SK-N-SH treated with all-trans-retinoic acid at 6 μM for 48 hours (cell line): Measurements from ENCODE around the gene SERPINB6.

Experiments
- ATAC-seq: fragments of 200-7000 bp; cut with Tn5 transposase; 3 replicates; pipeline ENCODE4 v1.9.1; 2020; ENCODE audit warnings: mild to moderate bottlenecking, moderate library complexity
- ARNTL ChIP-seq: fragments of 450-650 bp; formaldehyde crosslinking; IDR thresholded peaks from 2 replicates; pipeline ENCODE4 v1.5.0; 2020; ENCODE audit warnings: low read depth, mild to moderate bottlenecking, moderate library complexity, borderline replicate concordance
- CSDC2 ChIP-seq: fragments of 250-450 bp; sonication (Bioruptor Pico); IDR thresholded peaks from 2 replicates; pipeline ENCODE4 v1.5.0; 2020; ENCODE audit warnings: mild to moderate bottlenecking, moderate library complexity
- ESRRG ChIP-seq: fragments of 250-450 bp; sonication (Bioruptor Pico); IDR thresholded peaks from 2 replicates; pipeline ENCODE4 v1.6.1; 2021; ENCODE audit warnings: mild to moderate bottlenecking
- GLIS3 ChIP-seq: fragments of 250-450 bp; sonication (Bioruptor Pico); IDR thresholded peaks from 2 replicates; pipeline ENCODE4 v1.5.0; 2020; ENCODE audit warnings: mild to moderate bottlenecking, moderate library complexity
- ISL1 ChIP-seq: fragments of 250-450 bp; sonication (Bioruptor Pico); IDR thresholded peaks from 2 replicates; pipeline ENCODE4 v2.1.2; 2022; ENCODE audit warnings: mild to moderate bottlenecking, moderate library complexity
- OSR1 ChIP-seq: fragments of 250-450 bp; sonication (Bioruptor Pico); IDR thresholded peaks from 2 replicates; pipeline ENCODE4 v1.8.0; 2022; ENCODE audit warnings: moderate library complexity, mild to moderate bottlenecking, inconsistent platforms
- POU6F1 ChIP-seq: fragments of 250-450 bp; sonication (Bioruptor Pico); IDR thresholded peaks from 2 replicates; pipeline ENCODE4 v1.8.0; 2021; ENCODE audit warnings: low read depth, mild to moderate bottlenecking, moderate library complexity, borderline replicate concordance
- PPARA ChIP-seq: fragments of 250-450 bp; sonication (Bioruptor Pico); IDR thresholded peaks from 2 replicates; pipeline ENCODE4 v1.5.0; 2020; ENCODE audit warnings: mild to moderate bottlenecking, borderline replicate concordance
- RARB ChIP-seq: fragments of 250-450 bp; sonication (Bioruptor Pico); IDR thresholded peaks from 2 replicates; pipeline ENCODE4 v1.8.0; 2021; ENCODE audit warnings: mild to moderate bottlenecking, moderate library complexity
- SNAI2 ChIP-seq: fragments of 250-450 bp; sonication (Bioruptor Pico); IDR thresholded peaks from 2 replicates; pipeline ENCODE4 v1.5.0; 2020; ENCODE audit warnings: mild to moderate bottlenecking, moderate library complexity
- TCF4 ChIP-seq: fragments of 250-450 bp; sonication (Bioruptor Pico); IDR thresholded peaks from 2 replicates; pipeline ENCODE4 v1.8.0; 2021; ENCODE audit warnings: mild to moderate bottlenecking, moderate library complexity, borderline replicate concordance
- TSHZ2 ChIP-seq: fragments of 250-450 bp; sonication (Bioruptor Pico); IDR thresholded peaks from 2 replicates; pipeline ENCODE4 v1.5.0; 2020; ENCODE audit warnings: mild to moderate bottlenecking, moderate library complexity
- ZFP3 ChIP-seq: fragments of 250-450 bp; sonication (Bioruptor Pico); IDR thresholded peaks from 2 replicates; pipeline ENCODE4 v1.5.0; 2020; ENCODE audit warnings: mild to moderate bottlenecking, moderate library complexity
- ZFP30 ChIP-seq: fragments of 450-650 bp; formaldehyde crosslinking; IDR thresholded peaks from 2 replicates; pipeline ENCODE4 v1.5.0; 2022; ENCODE audit warnings: mild to moderate bottlenecking, moderate library complexity
- ZNF70 ChIP-seq: fragments of 450-650 bp; formaldehyde crosslinking; IDR thresholded peaks from 2 replicates; pipeline ENCODE4 v1.5.0; 2020; ENCODE audit warnings: mild to moderate bottlenecking, moderate library complexity
- TF ChIP-seq, protein P1 (sequence below): fragments of 250-450 bp; sonication (Bioruptor Pico); IDR thresholded peaks from 2 replicates; pipeline ENCODE4 v1.5.1; 2021; ENCODE audit warnings: mild to moderate bottlenecking, moderate library complexity
- TF ChIP-seq, protein P2 (sequence below): fragments of 250-450 bp; sonication (Bioruptor Pico); IDR thresholded peaks from 2 replicates; pipeline ENCODE4 v1.5.1; 2020; ENCODE audit warnings: low read depth, mild to moderate bottlenecking, moderate library complexity

The SERPINB6 gene

DNA sequence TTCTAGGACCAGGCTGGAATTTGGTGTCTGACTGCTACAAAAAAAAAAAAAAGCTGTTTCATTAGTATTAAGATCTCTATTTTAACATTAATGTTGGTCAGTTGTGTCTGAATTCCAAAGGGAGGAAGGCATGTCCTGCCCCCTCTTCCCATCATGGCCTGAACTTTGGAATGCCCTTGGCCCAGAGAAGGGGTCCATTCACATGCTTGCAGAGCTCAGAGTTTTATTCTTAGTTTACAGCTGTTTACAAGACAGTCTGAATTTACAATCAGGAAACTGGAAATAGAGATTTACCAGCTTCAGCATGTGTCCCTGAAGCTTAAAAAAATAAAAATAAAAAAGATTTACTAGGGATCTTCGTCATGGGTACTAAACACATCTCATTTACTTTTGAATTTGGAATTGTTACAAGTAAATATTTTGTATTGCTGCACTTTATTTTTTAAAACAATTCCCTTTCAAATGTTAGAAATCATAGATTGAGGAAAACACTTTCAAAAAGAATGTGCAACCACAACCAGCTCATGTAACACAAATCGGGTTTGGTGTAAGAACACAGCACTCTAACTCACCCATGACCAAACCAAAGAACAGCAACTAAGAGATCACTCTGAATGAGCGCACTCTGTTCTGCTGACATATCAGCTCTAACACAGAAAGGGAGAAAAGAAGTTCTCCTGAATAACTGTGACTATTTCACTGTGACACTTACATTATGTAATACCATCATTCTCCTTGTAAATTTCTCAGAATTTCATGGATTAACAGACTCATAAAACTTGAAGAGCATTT, 6.6 kb upstream of the SERPINB6 start:
- no peak for TF ChIP-seq PPARA (CRISPR knock-in tag)
- no peak for TF ChIP-seq ESRRG (CRISPR knock-in tag)
- TF ChIP-seq TSHZ2 = no peak
- TF ChIP-seq ZFP3 (CRISPR knock-in tag) = no peak
- no peak for TF ChIP-seq ISL1
- no peak for TF ChIP-seq ZNF70 (CRISPR knock-in tag)
- no peak for TF ChIP-seq POU6F1 (CRISPR knock-in tag)
- ATAC-seq = no peak

- ATAC-seq = no peak
- TF ChIP-seq OSR1 (CRISPR knock-in tag) (no peak), GLIS3 (no peak), ARNTL (no peak), TCF4 (CRISPR knock-in tag) (no peak), CSDC2 (CRISPR knock-in tag) (no peak), ESRRG (CRISPR knock-in tag) (no peak), PPARA (CRISPR knock-in tag) (no peak), POU6F1 (CRISPR knock-in tag) (no peak), TSHZ2 (no peak), SNAI2 (CRISPR knock-in tag) (no peak), ZFP30 (CRISPR knock-in tag) (no peak), ZNF70 (CRISPR knock-in tag) (no peak), RARB (CRISPR knock-in tag) (no peak), ZFP3 (CRISPR knock-in tag) (no peak)
- TF ChIP-seq, protein P1, sequence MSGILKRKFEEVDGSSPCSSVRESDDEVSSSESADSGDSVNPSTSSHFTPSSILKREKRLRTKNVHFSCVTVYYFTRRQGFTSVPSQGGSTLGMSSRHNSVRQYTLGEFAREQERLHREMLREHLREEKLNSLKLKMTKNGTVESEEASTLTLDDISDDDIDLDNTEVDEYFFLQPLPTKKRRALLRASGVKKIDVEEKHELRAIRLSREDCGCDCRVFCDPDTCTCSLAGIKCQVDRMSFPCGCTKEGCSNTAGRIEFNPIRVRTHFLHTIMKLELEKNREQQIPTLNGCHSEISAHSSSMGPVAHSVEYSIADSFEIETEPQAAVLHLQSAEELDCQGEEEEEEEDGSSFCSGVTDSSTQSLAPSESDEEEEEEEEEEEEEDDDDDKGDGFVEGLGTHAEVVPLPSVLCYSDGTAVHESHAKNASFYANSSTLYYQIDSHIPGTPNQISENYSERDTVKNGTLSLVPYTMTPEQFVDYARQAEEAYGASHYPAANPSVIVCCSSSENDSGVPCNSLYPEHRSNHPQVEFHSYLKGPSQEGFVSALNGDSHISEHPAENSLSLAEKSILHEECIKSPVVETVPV (CRISPR knock-in tag) = no peak
- TF ChIP-seq, protein P2, sequence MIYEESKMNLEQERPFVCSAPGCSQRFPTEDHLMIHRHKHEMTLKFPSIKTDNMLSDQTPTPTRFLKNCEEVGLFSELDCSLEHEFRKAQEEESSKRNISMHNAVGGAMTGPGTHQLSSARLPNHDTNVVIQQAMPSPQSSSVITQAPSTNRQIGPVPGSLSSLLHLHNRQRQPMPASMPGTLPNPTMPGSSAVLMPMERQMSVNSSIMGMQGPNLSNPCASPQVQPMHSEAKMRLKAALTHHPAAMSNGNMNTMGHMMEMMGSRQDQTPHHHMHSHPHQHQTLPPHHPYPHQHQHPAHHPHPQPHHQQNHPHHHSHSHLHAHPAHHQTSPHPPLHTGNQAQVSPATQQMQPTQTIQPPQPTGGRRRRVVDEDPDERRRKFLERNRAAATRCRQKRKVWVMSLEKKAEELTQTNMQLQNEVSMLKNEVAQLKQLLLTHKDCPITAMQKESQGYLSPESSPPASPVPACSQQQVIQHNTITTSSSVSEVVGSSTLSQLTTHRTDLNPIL (CRISPR knock-in tag) = no peak
These were observed 5.9 kb upstream of the SERPINB6 start for GRCh38 chr6:2977290-2977689.
